ENCODE measurements around the gene SLC6A12.
A peak's percentile ranks its signal among the peaks of the same experiment; 100 is the strongest.

The SLC6A12 gene

DNA sequence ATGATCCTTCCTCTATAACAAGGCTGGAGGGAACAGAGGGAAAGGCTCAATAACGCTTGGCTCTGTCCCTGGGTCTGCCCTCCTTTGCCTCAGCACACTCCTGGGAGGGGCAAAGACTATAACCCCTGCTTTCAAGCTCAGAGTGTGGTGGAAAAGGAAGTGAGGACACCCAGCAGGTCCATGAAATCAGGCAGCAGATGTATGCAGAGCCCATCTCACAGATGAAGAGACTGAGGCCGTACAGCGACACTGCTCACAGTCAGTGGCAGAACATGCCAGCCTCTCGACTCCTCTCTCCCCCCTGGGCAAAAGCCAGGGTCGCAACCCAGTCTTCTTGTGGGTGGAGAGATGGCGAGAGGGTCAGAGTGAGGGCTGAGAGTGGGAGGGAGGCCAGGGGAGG lies 39.8 kb downstream of the SLC6A12 start:
- no peak overlapping the region; the same call in 1 of the 2 replicates for H3K27ac ChIP-seq
- TF ChIP-seq CTCF (IDR thresholded peaks at IDR 0.05; ENCODE audit: low read depth, low read length): no peak
- H3K36me3 ChIP-seq: no peaks in the 10 kb centered on the region
- no peaks in the 10 kb centered on the region for H3K27me3 ChIP-seq (ENCODE audit: insufficient read depth, low read depth, severe bottlenecking)
- DNase-seq: no peak
- H3K4me3 ChIP-seq (ENCODE audit: low read depth, low read length): no peak overlapping the region
- no peaks in the 10 kb centered on the region for H3K9me3 ChIP-seq (ENCODE audit: severe bottlenecking)

- H3K9me3 ChIP-seq (ENCODE audit: severe bottlenecking): no peaks in the 10 kb centered on the region
- H3K4me3 ChIP-seq (ENCODE audit: low read depth, low read length): no peak overlapping the region
- H3K36me3 ChIP-seq: no peaks in the 10 kb centered on the region
- TF ChIP-seq CTCF (IDR thresholded peaks at IDR 0.05; ENCODE audit: low read depth, low read length): no peak
- H3K27ac ChIP-seq: peak overlapping the region; percentile 28; the same call in 1 of the 2 replicates
- no peak for DNase-seq
- H3K27me3 ChIP-seq (ENCODE audit: insufficient read depth, low read depth, severe bottlenecking): no peaks in the 10 kb centered on the region
These were observed 41.2 kb downstream of the SLC6A12 start for GRCh38 chr12:172732-173161.

GRCh38 chr12:171743-172676 lies 41.9 kb downstream of the SLC6A12 start:
- no peak for DNase-seq
- no peaks in the 10 kb centered on the region for H3K27me3 ChIP-seq (ENCODE audit: insufficient read depth, low read depth, severe bottlenecking)
- H3K4me3 ChIP-seq (ENCODE audit: low read depth, low read length): no peak overlapping the region
- no peaks in the 10 kb centered on the region for H3K9me3 ChIP-seq (ENCODE audit: severe bottlenecking)
- no peak overlapping the region for H3K27ac ChIP-seq
- TF ChIP-seq CTCF (IDR thresholded peaks at IDR 0.05; ENCODE audit: low read depth, low read length): no peak
- no peaks in the 10 kb centered on the region for H3K36me3 ChIP-seq

GRCh38 chr12:171276-171675 lies 42.7 kb downstream of the SLC6A12 start:
- H3K4me3 ChIP-seq (ENCODE audit: low read depth, low read length): no peak overlapping the region
- DNase-seq: no peak
- H3K36me3 ChIP-seq: no peaks in the 10 kb centered on the region
- no peaks in the 10 kb centered on the region for H3K27me3 ChIP-seq (ENCODE audit: insufficient read depth, low read depth, severe bottlenecking)
- no peak for TF ChIP-seq CTCF (IDR thresholded peaks at IDR 0.05; ENCODE audit: low read depth, low read length)
- H3K9me3 ChIP-seq (ENCODE audit: severe bottlenecking): no peaks in the 10 kb centered on the region
- no peak overlapping the region for H3K27ac ChIP-seq

DNA sequence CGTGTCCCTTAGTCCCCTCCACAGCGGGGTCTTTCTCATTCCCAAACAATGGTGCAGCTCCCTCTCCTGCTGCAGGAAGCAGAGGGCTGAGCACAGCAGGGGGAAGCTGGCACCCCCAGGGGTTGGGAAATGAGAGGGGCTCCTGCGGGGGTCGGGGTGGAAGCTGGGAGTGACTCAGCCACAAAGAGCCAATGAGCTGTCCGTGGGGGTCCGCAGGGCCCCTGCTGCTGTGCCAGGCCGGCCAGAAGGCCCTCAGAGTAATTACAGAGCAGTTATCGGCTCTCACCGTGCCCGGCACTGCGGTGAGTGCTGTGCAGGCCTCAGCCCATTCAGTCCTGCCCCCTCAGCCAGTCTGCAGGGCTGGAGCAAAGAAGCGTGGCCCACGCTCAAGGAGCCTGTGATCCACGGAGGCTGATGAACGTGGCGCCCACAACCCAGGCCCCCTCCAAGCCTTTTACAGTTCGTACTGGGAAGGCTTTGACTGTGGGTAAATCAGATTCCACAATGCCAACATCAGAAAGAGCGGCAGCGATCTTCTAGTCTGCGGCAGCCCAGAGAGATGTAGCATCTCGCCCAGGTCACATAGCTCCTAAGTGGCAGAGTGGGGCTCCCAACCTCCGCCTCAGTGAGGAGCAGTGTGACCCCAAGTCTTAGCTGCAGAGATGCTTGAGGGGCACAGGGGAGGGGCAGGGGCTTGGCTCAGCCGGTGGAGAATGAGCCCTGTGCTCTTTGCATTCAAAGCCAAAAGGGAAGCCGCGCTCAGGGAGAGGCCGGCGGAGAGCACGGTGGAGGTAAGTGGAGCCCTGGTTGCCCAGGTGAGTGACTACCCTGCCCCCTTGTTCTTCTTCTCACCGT lies 43.4 kb downstream of the SLC6A12 start:
- no peak for DNase-seq
- H3K27me3 ChIP-seq (ENCODE audit: insufficient read depth, low read depth, severe bottlenecking): no peaks in the 10 kb centered on the region
- H3K36me3 ChIP-seq: no peaks in the 10 kb centered on the region
- no peaks in the 10 kb centered on the region for H3K9me3 ChIP-seq (ENCODE audit: severe bottlenecking)
- TF ChIP-seq CTCF (IDR thresholded peaks at IDR 0.05; ENCODE audit: low read depth, low read length): no peak
- no peak overlapping the region for H3K27ac ChIP-seq
- no peak overlapping the region for H3K4me3 ChIP-seq (ENCODE audit: low read depth, low read length)
